WTC11 (cell line): Measurements from ENCODE around the gene FBXO21. TPM values are rescaled to one million over a fixed set of nuclear protein-coding genes. Genes with fewer than 3 reads are reported as not detected.
"Not testable (repeated sequence)": the region's sequence is repeated elsewhere in the genome, so short reads cannot be mapped to it uniquely, and the experiment has no call there.

Source experiments
- ATAC-seq: fragments of 200-7000 bp; cut with Tn5 transposase; 2 replicates; pipeline ENCODE4 v1.10.0; 2021; ENCODE audit warnings: mild to moderate bottlenecking, moderate library complexity
- CTCF ChIA-PET: fragments of 300-600 bp; sonication (Branson Sonifier 250); formaldehyde crosslinking; loops from one replicate; lab custom pipeline; 2021; ENCODE audit warnings: antibody characterized with exemption; lab: Charles Lee
- POLR2A ChIA-PET: fragments of 350-600 bp; sonication (Branson Sonifier 250); formaldehyde crosslinking; loops from one replicate; lab custom pipeline; 2021; ENCODE audit warnings: antibody characterized with exemption; lab: Charles Lee
- DNase-seq: peaks from one replicate; pipeline ENCODE4 v3.0.0; 2021; ENCODE audit warnings: low spot score
- H3K27ac Mint-ChIP-seq: 2 replicates; pipeline ENCODE4 v1.8.0; 2021; ENCODE audit warnings: mixed read lengths
- H3K27me3 Mint-ChIP-seq: 2 replicates; pipeline ENCODE4 v1.8.0; 2021; ENCODE audit warnings: low read depth, mild to moderate bottlenecking, moderate library complexity, mixed read lengths
- H3K36me3 Mint-ChIP-seq: 2 replicates; pipeline ENCODE4 v1.8.0; 2021; ENCODE audit warnings: mixed read lengths
- H3K4me1 Mint-ChIP-seq: 2 replicates; pipeline ENCODE4 v1.8.0; 2022; ENCODE audit warnings: mixed read lengths
- H3K4me3 Mint-ChIP-seq: 2 replicates; pipeline ENCODE4 v1.8.0; 2021; ENCODE audit warnings: mild to moderate bottlenecking, moderate library complexity, mixed read lengths
- H3K9me3 Mint-ChIP-seq: 2 replicates; pipeline ENCODE4 v1.8.0; 2021; ENCODE audit warnings: mixed read lengths
- CBFB ChIP-seq: sonication (generic); formaldehyde crosslinking; IDR thresholded peaks from 2 replicates; pipeline ENCODE4 v1.8.1; 2022; ENCODE audit warnings: mild to moderate bottlenecking, low read depth, missing genetic modification reagents
- EMX1 ChIP-seq: fragments of 250-450 bp; sonication (Bioruptor Pico); IDR thresholded peaks from 2 replicates; pipeline ENCODE4 v1.8.0; 2021; ENCODE audit warnings: mild to moderate bottlenecking
- ESRRA ChIP-seq: sonication (generic); formaldehyde crosslinking; IDR thresholded peaks from 2 replicates; pipeline ENCODE4 v1.8.1; 2022; ENCODE audit warnings: mild to moderate bottlenecking, missing genetic modification reagents, borderline replicate concordance
- NFYB ChIP-seq: sonication (generic); formaldehyde crosslinking; conservative IDR thresholded peaks from 2 replicates; pipeline ENCODE4 v1.8.0; 2022; ENCODE audit warnings: low read depth, missing genetic modification reagents
- SOX15 ChIP-seq: fragments of 250-450 bp; sonication (Bioruptor Pico); IDR thresholded peaks from 2 replicates; pipeline ENCODE4 v1.9.0; 2021; ENCODE audit warnings: mild to moderate bottlenecking
- ZNF121 ChIP-seq: sonication (generic); formaldehyde crosslinking; IDR thresholded peaks from 2 replicates; pipeline ENCODE4 v1.8.0; 2023; ENCODE audit warnings: missing genetic modification reagents
- ZNF263 ChIP-seq: sonication (generic); formaldehyde crosslinking; IDR thresholded peaks from 2 replicates; pipeline ENCODE4 v1.8.1; 2022; ENCODE audit warnings: low read depth, mild to moderate bottlenecking, moderate library complexity, missing genetic modification reagents
- ZNF317 ChIP-seq: sonication (generic); formaldehyde crosslinking; IDR thresholded peaks from 2 replicates; pipeline ENCODE4 v1.8.1; 2023; ENCODE audit warnings: low read depth, mild to moderate bottlenecking, moderate library complexity, missing genetic modification reagents, borderline replicate concordance
- ZNF416 ChIP-seq: fragments of 250-450 bp; sonication (Bioruptor Pico); IDR thresholded peaks from 2 replicates; pipeline ENCODE4 v1.9.0; 2021; ENCODE audit warnings: mild to moderate bottlenecking, inconsistent platforms
- total RNA-seq: library from RNA; stranded (reverse); gene quantifications from 3 replicates; pipeline ENCODE4 v1.2.3, GENCODE V29; 2021
- TF ChIP-seq, protein P1 (sequence below): fragments of 200-600 bp; IDR thresholded peaks from 2 replicates; pipeline ENCODE4 v1.8.0; 2022; ENCODE audit warnings: antibody characterized with exemption
- TF ChIP-seq, protein P2 (sequence below): sonication (generic); formaldehyde crosslinking; IDR thresholded peaks from 2 replicates; pipeline ENCODE4 v1.8.0; 2022; ENCODE audit warnings: mild to moderate bottlenecking, missing genetic modification reagents

The FBXO21 gene
- total RNA-seq, 1 experiment from 2014 or later = 60.3 TPM

DNA sequence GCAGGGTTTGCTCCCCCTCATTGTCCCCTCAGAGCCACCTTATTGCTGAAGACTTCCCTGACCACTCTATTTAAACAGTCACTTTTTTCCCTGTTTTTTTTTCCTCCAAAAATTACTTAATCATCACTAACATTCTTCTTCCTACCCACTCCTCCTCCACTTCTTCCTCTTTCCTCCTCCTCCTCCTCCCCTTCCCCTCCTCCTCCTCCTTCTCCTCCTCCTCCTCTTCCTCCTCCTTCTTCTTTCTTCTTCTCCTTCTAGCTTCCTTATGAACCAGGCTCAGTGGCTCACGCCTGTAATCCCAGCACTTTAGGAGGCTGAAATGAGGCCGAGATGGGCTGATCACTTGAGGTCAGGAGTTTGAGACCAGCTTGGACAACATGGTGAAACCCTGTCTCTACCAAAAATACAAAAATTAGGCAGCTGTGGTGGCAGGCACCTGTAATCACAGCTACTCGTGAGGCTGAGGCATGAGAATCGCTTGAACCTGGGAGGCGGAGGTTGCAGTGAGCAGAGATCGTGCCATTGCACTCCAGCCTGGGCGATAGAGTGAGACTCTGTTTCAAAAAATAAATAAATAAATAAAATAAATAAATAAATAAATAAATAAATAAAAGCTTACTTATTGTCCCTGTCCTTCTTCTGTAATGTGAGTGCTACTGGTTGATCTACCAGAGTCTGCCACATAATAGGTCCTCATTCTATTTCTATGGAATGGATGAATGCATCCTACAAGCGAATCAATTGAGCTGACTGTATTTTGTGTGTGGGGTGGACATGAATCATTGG, 9.9 kb upstream of the FBXO21 start:
- not testable (repeated sequence) for H3K27me3 Mint-ChIP-seq, H3K27ac Mint-ChIP-seq, H3K4me1 Mint-ChIP-seq, H3K9me3 Mint-ChIP-seq, H3K36me3 Mint-ChIP-seq, H3K4me3 Mint-ChIP-seq, DNase-seq, ATAC-seq
- CTCF ChIA-PET = interaction anchor here (0.6 to 1.2 kb wide), 4 partner anchors 36 to 1099 kb away, joined by 3 to 7 read pairs (median 4); no protein-coding TSS in a partner anchor
- POLR2A ChIA-PET = interaction anchor here (0.6 kb wide), 1 partner anchor 255 kb away, joined by 3 read pairs; no protein-coding TSS in a partner anchor

DNA sequence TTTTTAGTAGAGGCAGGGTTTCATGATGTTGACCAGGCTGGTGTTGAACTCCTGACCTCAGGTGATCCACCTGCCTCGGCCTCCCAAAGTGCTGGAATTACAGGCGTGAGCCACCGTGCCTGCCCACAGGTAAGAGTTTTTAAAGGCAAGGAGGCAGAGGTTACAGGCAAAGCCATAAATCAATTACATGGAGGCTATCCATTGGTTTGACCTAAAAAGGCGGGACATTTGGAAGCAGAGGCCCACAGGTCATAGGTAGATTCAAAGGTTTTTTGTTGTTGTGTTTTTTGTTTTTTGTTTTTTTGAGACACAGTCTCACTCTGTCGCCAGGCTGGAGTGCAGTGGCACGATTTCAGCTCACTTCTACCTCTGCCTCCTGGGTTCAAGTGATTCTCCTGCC, 6.1 kb upstream of the FBXO21 start:
- DNase-seq, H3K27me3 Mint-ChIP-seq, ATAC-seq, H3K4me1 Mint-ChIP-seq, H3K27ac Mint-ChIP-seq, H3K36me3 Mint-ChIP-seq, H3K4me3 Mint-ChIP-seq, H3K9me3 Mint-ChIP-seq, POLR2A ChIA-PET: not testable (repeated sequence)
- CTCF ChIA-PET = interaction anchor here (1.2 kb wide), 1 partner anchor 641 kb away, joined by 3 read pairs; no protein-coding TSS in a partner anchor

DNA sequence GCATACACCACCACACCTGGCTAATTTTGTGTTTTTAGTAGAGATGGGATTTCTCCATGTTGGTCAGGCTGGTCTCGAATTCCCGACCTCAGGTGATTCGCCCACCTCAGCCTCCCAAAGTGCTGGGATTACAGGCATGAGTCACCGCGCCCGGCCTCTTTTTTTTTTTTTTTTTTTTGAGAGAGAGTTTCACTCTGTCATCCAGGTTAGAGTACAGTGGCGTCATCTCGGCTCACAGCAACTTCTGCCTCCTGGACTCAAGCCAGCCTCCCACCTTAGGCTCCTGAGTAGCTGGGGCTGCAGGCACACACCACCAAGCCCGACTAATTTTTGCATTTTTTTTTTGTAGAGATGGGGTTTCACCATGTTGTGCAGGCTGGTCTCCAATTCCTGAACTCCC, 4.8 kb upstream of the FBXO21 start:
- CTCF ChIA-PET, H3K9me3 Mint-ChIP-seq, H3K27me3 Mint-ChIP-seq, ATAC-seq, H3K36me3 Mint-ChIP-seq, H3K4me1 Mint-ChIP-seq, H3K4me3 Mint-ChIP-seq, DNase-seq, H3K27ac Mint-ChIP-seq: not testable (repeated sequence)
- POLR2A ChIA-PET = interaction anchor here (0.7 kb wide), 1 partner anchor 145 kb away, joined by 3 read pairs; no protein-coding TSS in a partner anchor

DNA sequence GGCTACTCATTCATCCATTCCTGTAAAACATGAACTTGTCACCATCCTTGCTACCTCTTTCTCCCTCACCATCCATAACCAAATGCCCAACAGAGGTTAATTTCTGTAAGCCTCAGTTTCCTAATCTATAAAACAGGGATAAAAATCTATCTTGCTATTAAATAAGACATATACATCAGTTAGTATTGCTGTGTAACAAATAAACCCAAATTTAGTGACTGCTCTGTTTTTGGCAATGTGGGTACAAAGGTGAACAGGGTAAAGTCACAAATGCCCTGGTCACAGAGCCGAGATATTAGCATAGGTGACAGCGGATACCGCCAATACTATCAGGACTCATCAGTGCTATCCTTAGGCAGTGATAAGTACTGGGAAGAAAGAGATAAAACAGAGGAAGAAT, 3.6 kb upstream of the FBXO21 start:
- no peak for DNase-seq
- ATAC-seq = no peak
- H3K4me1 Mint-ChIP-seq = peaks cover 16% of the 10 kb centered on the region
- ChIA-PET POLR2A (no interaction called here), CTCF (no interaction called here)
- no peaks in the 10 kb centered on the region for H3K36me3 Mint-ChIP-seq
- H3K27ac Mint-ChIP-seq = no peak overlapping the region
- H3K4me3 Mint-ChIP-seq = no peak overlapping the region
- peaks cover 8% of the 10 kb centered on the region for H3K27me3 Mint-ChIP-seq
- H3K9me3 Mint-ChIP-seq = peaks cover 7% of the 10 kb centered on the region
- TF ChIP-seq EMX1 (CRISPR knock-in tag) (no peak), ZNF416 (no peak), SOX15 (CRISPR knock-in tag) (no peak), ESRRA (no peak), NFYB (CRISPR knock-in tag) (no peak), ZNF317 (CRISPR knock-in tag) (no peak)
- TF ChIP-seq, protein P1, sequence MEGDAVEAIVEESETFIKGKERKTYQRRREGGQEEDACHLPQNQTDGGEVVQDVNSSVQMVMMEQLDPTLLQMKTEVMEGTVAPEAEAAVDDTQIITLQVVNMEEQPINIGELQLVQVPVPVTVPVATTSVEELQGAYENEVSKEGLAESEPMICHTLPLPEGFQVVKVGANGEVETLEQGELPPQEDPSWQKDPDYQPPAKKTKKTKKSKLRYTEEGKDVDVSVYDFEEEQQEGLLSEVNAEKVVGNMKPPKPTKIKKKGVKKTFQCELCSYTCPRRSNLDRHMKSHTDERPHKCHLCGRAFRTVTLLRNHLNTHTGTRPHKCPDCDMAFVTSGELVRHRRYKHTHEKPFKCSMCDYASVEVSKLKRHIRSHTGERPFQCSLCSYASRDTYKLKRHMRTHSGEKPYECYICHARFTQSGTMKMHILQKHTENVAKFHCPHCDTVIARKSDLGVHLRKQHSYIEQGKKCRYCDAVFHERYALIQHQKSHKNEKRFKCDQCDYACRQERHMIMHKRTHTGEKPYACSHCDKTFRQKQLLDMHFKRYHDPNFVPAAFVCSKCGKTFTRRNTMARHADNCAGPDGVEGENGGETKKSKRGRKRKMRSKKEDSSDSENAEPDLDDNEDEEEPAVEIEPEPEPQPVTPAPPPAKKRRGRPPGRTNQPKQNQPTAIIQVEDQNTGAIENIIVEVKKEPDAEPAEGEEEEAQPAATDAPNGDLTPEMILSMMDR = no peak

DNA sequence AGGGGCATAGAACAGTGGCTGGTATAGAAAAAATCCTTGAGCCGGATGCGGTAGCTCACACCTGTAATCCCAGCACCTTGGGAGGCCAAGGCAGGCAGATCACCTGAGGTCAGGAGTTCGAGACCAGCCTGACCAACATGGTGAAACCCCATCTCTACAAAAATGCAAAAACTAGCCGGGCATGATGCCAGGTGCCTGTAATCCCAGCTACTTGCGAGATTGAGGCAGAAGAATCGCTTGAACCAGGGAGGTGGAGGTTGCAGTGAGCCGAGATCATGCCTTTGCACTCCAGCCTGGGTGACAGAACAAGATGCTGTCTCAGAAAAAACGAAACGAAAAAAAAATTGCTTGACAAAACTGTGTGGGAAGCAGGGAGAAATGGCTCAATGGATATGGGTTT, 2.3 kb upstream of the FBXO21 start:
- H3K27me3 Mint-ChIP-seq, H3K4me3 Mint-ChIP-seq, H3K27ac Mint-ChIP-seq, H3K9me3 Mint-ChIP-seq, H3K36me3 Mint-ChIP-seq, DNase-seq, POLR2A ChIA-PET, ATAC-seq: not testable (repeated sequence)
- peaks cover 23% of the 10 kb centered on the region for H3K4me1 Mint-ChIP-seq
- CTCF ChIA-PET = interaction anchor here (1.0 to 1.4 kb wide), 4 partner anchors 20 to 657 kb away, joined by 3 to 6 read pairs (median 4); no protein-coding TSS in a partner anchor

DNA sequence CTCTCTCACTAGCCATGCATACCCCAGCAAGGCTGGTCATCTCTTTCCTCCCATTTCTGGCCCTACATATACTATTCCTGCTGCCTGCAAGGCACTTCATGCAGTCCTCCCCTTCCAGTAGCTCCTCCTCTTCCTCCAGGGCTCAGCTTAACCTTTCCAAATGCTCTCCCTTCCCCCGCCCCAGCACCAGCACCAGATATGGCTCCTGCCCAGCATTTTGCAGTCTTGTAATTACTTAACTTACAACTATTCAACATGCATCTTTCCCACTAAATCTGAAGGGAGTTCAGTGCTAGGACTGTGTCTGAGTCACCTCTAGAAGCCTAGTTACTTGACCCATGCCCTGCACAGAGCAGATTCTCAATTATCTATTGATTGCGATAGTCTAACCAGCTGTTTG, 1.8 kb upstream of the FBXO21 start:
- peaks cover 8% of the 10 kb centered on the region for H3K27me3 Mint-ChIP-seq
- CTCF ChIA-PET = interaction anchor here (1.0 to 1.4 kb wide), 4 partner anchors 21 to 657 kb away, joined by 3 to 6 read pairs (median 4); no protein-coding TSS in a partner anchor
- H3K27ac Mint-ChIP-seq = no peak overlapping the region; the same call in 1 of the 2 replicates
- H3K4me3 Mint-ChIP-seq = peak overlapping the region; percentile 6; the same call in 1 of the 2 replicates
- peaks cover 7% of the 10 kb centered on the region for H3K9me3 Mint-ChIP-seq
- POLR2A ChIA-PET = interaction anchor here (0.6 kb wide), 1 partner anchor 167 kb away, joined by 3 read pairs; no protein-coding TSS in a partner anchor
- H3K36me3 Mint-ChIP-seq = peaks cover 4% of the 10 kb centered on the region
- peak; percentile 38 for ATAC-seq
- TF ChIP-seq ZNF263 (CRISPR knock-in tag) (peak; percentile 49; the same call in 1 of the 2 replicates), ZNF121 (CRISPR knock-in tag) (peak; percentile 27; the same call in 1 of the 2 replicates), CBFB (no peak)
- TF ChIP-seq, protein P2, sequence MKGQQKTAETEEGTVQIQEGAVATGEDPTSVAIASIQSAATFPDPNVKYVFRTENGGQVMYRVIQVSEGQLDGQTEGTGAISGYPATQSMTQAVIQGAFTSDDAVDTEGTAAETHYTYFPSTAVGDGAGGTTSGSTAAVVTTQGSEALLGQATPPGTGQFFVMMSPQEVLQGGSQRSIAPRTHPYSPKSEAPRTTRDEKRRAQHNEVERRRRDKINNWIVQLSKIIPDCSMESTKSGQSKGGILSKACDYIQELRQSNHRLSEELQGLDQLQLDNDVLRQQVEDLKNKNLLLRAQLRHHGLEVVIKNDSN (CRISPR knock-in tag) = no peak
- TF ChIP-seq, all 79 proteins: peak for 2
- DNase-seq = no peak
- H3K4me1 Mint-ChIP-seq = peaks cover 22% of the 10 kb centered on the region
